Measurements from ENCODE around the gene VWA8.

- TF ChIP-seq CTCF (optimal IDR thresholded peaks at IDR 0.05 in 1 of 3, IDR thresholded peaks at IDR 0.05 in 1 of 3, conservative IDR thresholded peaks at IDR 0.05 in 1 of 3; ENCODE audit: extremely low read depth in 1 of 3, insufficient read depth in 2 of 3, low read length in 3 of 3) (no peak), EZH2 (IDR thresholded peaks at IDR 0.05; ENCODE audit: low read length) (no peak)
These were observed 361.3 kb downstream of the VWA8 start for GRCh38 chr13:41599619-41600018.
